MG63 (cell line): Measurements from ENCODE around the gene ZDHHC3. TPM values are rescaled to one million over a fixed set of nuclear protein-coding genes. Genes with fewer than 3 reads are reported as not detected.

Experiments
- DNase-seq: peaks from one replicate; pipeline ENCODE4 v3.0.0-alpha.2; 2020
- H3K27me3 ChIP-seq: fragments of 250-450 bp; sonication (Bioruptor Pico); 2 replicates; pipeline ENCODE4 v1.5.1; 2020; ENCODE audit warnings: mild to moderate bottlenecking, moderate library complexity
- H3K36me3 ChIP-seq: fragments of 250-450 bp; sonication (Bioruptor Pico); 2 replicates; pipeline ENCODE4 v1.5.1; 2020; ENCODE audit warnings: mild to moderate bottlenecking, moderate library complexity
- H3K4me3 ChIP-seq: fragments of 250-450 bp; sonication (Bioruptor Pico); 2 replicates; pipeline ENCODE4 v1.5.1; 2020; ENCODE audit warnings: mild to moderate bottlenecking, moderate library complexity
- H3K9me3 ChIP-seq: fragments of 250-450 bp; sonication (Bioruptor Pico); 2 replicates; pipeline ENCODE4 v1.5.1; 2020; ENCODE audit warnings: mild to moderate bottlenecking, moderate library complexity
- total RNA-seq: library from RNA; depleted of rRNA; stranded (reverse); fragments of >200 nt; shearing (Covaris generic); gene quantifications from 2 replicates; pipeline ENCODE4 v1.2.3, GENCODE V29; 2014; ENCODE audit warnings: low replicate concordance

ZDHHC3 gene
- total RNA-seq, 1 experiment from 2014 or later = 28.5 TPM

DNA sequence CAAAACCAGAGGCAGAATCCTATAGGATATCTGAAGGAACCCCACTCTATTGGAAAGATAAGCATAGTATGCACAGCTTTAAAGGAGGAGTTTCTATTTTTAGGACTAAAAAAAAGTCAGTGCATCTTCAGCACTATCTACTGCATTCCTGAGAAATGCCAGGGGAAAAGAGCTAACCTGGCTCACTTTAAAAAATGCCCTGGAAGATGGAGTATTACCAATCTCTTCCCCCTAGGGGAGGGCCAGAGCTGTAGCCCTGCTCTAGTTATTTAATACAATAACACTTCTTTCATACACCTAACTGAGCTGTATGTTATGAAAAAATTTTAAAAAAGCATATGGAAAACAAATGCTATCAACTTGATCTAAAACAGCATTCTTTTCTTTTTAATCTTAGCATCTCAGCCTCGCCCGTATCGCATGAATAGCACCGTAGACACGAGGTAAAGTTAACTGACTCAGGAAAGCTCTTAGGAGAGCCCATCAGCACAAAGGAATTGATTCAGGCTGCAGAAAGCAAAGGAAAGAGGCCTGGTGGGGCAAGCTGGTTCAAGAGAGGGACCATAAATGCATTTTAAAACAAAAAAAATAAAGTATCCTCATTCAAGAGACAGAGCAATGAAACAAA lies 51.4 kb downstream of the ZDHHC3 start:
- no peaks in the 10 kb centered on the region for H3K27me3 ChIP-seq
- no peak for DNase-seq
- no peak overlapping the region for H3K4me3 ChIP-seq
- no peaks in the 10 kb centered on the region for H3K9me3 ChIP-seq
- H3K36me3 ChIP-seq = no peaks in the 10 kb centered on the region

DNA sequence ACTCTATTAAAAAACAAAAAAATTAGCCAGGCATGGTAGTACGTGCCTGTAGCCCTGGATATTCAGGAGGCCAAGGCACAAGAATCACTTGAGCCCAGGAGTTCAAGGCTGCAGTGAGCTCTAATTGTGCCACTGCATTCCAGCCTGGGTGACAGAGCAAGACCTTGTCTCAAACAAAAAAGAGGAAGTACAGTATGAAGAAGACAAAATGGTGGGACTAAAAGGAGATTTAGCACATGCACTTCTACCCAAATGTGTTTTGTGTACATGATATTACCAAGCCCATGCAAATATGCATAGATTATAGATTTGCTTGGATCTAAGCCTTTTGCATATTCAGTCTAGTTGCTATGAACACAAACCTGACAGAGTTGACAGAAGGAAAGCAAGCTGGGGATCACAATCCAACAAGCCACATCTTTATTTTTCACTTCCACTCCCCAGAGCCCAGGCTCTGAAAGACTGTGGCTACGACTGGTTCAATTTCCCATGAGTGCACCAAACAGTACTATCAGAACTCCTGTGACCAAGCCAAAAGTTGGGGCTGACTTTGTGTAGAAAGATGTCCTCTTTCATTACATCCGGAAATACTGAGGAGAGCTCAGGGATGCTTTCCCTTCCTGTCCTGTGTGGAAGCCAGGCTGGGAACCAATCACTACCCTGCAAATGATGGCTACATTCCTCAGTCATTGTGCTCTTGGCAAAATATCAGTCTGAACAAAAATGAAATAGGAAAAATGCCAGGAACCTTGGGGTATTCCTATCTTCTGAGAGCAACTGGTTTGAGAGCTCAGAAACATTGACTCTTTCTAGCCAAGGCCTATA lies 52.1 kb downstream of the ZDHHC3 start:
- Histone ChIP-seq H3K36me3 (no peaks in the 10 kb centered on the region), H3K9me3 (no peaks in the 10 kb centered on the region), H3K4me3 (no peak overlapping the region), H3K27me3 (no peaks in the 10 kb centered on the region)
- no peak for DNase-seq

GRCh38 chr3:44920081-44920480 lies 55.9 kb downstream of the ZDHHC3 start:
- H3K9me3 ChIP-seq = no peaks in the 10 kb centered on the region
- H3K4me3 ChIP-seq = no peak overlapping the region
- DNase-seq = no peak
- no peaks in the 10 kb centered on the region for H3K36me3 ChIP-seq
- no peaks in the 10 kb centered on the region for H3K27me3 ChIP-seq

DNA sequence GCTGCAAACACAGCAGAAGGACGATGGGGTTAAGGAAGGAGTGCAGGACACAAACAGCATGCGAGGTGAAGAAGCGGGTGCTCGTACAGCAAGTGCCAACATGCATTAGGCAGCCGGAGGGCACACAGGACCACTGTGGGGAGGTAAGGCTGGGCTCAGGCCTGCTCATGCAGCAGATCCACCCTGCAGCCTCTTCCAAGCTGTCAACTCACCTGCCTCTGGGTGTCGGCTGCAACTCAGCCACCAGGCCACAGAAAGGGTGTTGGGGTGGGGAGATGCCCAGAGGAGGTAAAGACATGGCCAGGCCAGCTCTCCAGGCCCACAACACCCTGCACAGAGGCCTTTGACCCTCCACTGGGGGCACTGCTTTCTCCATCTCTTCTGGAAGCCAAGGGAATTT lies 57.4 kb downstream of the ZDHHC3 start:
- Histone ChIP-seq H3K36me3 (no peaks in the 10 kb centered on the region), H3K4me3 (no peak overlapping the region), H3K27me3 (no peaks in the 10 kb centered on the region), H3K9me3 (no peaks in the 10 kb centered on the region)
- DNase-seq = no peak

GRCh38 chr3:44918087-44918486 lies 57.9 kb downstream of the ZDHHC3 start:
- no peak overlapping the region for H3K4me3 ChIP-seq
- no peaks in the 10 kb centered on the region for H3K27me3 ChIP-seq
- no peaks in the 10 kb centered on the region for H3K36me3 ChIP-seq
- no peak for DNase-seq
- H3K9me3 ChIP-seq = no peaks in the 10 kb centered on the region

DNA sequence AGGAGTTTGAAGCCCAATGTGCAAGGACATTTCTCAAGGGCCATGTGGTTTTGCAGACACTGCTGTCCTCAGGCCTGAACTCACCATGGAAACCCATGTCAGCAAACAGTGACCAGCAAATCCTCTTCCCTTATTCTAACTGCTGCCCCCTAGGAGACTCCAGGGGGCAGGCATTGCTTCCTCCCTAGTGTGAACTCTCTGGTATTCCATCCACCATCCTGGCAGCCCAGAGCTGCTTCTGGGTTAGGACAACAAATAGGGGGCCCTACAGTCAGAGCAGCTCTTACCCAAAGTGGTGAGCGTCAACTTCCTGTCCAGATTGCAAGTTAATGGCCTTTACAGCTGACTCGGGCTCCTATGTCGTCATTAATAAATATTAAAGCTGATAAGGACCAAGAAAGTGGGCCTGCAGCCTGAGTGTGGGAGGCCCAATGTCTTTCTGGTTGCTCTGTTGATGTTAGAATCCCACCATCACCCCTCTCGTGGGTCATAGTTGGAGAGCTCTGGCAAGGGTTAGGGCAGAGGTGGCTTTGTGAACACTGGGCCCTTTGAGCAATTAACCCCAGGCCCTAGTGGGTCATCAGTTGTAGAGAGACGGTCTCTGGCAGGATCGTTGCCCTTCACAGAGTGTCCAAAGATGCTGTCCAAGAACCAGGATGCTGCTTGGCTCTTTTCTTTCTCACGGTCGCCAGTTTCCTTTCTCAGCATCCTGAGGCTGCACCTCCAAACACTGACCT lies 60.1 kb downstream of the ZDHHC3 start:
- Histone ChIP-seq H3K36me3 (no peaks in the 10 kb centered on the region), H3K4me3 (no peak overlapping the region), H3K9me3 (no peaks in the 10 kb centered on the region), H3K27me3 (no peaks in the 10 kb centered on the region)
- no peak for DNase-seq

GRCh38 chr3:44914936-44915335 lies 61.0 kb downstream of the ZDHHC3 start:
- Histone ChIP-seq H3K27me3 (no peaks in the 10 kb centered on the region), H3K36me3 (no peaks in the 10 kb centered on the region), H3K9me3 (no peaks in the 10 kb centered on the region), H3K4me3 (no peak overlapping the region)
- no peak for DNase-seq

DNA sequence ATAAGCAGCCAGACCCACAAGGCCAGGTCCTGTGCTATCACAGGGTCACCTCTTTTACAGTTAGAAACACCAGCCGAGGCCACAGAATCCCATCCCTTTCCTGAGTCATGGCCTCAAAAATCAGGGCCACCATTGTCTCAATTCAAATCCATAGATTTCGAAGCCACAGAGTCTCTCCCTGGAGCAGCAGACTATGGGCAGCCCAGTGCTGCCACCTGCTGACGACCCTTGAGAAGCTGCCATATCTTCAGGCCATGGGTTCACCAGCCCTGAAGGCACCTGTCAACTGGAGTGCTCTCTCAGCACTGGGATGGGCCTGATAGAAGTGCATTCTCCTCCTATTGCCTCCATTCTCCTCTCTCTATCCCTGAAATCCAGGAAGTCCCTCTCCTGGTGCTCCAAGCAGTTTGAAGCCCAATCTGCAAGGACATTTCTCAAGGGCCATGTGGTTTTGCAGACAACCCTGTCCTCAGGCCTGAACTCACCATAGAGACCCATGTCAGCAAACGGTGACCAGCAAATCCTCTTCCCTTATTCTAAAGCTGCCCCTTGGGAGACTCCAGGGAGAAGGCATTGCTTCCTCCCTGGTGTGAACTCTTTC lies 62.0 kb downstream of the ZDHHC3 start:
- peak; percentile 46 for DNase-seq
- Histone ChIP-seq H3K27me3 (no peaks in the 10 kb centered on the region), H3K4me3 (no peak overlapping the region)

GRCh38 chr3:44910693-44911092 lies 65.3 kb downstream of the ZDHHC3 start:
- Histone ChIP-seq H3K4me3 (no peak overlapping the region), H3K36me3 (no peaks in the 10 kb centered on the region), H3K9me3 (no peaks in the 10 kb centered on the region), H3K27me3 (no peaks in the 10 kb centered on the region)
- no peak for DNase-seq

More for the DNA sequence above, 62.0 kb downstream of the ZDHHC3 start:
- no peaks in the 10 kb centered on the region for H3K36me3 ChIP-seq
- H3K9me3 ChIP-seq = no peaks in the 10 kb centered on the region

DNA sequence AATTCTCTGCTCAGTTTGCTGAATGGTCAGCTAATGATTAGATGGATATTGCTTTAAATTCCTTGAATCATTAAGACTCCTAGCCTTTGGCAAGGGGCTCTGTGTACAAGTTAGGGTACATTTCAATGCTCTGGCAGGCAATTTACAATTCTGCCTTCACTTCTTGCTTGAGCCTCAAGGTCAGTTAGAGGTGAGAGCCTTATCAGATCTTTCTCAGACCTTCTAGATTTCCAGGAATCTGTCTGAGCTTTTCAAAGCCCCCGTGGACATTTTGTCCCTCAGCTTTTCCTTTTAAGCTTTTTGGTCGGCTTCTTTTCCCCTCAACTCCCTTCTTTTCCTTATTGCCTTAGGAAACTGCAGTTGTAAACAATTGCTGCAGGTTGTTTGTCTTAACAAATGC lies 66.9 kb downstream of the ZDHHC3 start:
- Histone ChIP-seq H3K27me3 (no peaks in the 10 kb centered on the region), H3K36me3 (no peaks in the 10 kb centered on the region), H3K9me3 (no peaks in the 10 kb centered on the region), H3K4me3 (no peak overlapping the region)
- DNase-seq = no peak

DNA sequence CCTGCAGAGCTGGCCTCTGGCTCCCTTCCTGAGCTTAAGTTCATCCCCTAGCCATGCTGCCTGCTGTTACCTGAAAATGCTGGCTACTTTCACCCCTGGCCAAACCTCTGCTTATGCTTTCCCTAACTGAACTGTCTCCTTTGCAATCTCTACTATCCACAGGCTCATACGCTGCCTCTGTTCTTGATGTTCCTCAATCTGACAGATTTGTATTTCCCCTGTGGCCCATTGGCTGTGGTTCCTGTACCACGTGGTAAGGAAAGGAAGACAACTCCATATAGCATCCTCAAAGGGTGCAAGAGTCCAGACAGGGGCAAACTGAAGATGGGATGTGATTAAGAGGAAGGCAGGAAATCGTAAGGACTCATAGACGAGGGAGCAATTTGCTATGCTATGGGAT lies 68.4 kb downstream of the ZDHHC3 start:
- H3K9me3 ChIP-seq = no peaks in the 10 kb centered on the region
- no peak overlapping the region for H3K4me3 ChIP-seq
- no peaks in the 10 kb centered on the region for H3K36me3 ChIP-seq
- H3K27me3 ChIP-seq = no peaks in the 10 kb centered on the region
- DNase-seq = no peak

DNA sequence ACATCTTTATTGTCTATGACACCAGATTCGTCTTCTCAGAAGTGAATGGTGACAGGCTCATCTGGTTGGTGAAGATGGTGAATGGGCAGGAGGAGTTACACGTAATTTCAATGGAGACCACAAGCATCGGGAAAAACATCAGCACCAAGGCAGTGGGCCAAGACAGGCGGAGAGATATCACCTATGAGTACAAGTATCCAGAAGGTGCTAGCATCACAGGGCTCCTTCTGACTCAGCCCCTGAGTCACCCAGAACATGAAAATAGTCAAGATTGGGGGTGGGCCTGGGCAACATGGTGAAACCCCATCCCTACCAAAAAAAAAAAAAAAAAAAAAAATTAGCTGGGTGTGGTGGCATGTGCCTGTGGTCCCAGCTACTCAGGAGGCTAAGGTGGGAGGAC lies 69.0 kb downstream of the ZDHHC3 start:
- no peaks in the 10 kb centered on the region for H3K9me3 ChIP-seq
- H3K27me3 ChIP-seq = no peaks in the 10 kb centered on the region
- H3K4me3 ChIP-seq = no peak overlapping the region
- no peaks in the 10 kb centered on the region for H3K36me3 ChIP-seq
- no peak for DNase-seq

GRCh38 chr3:44905446-44906157 lies 70.4 kb downstream of the ZDHHC3 start:
- Histone ChIP-seq H3K9me3 (no peaks in the 10 kb centered on the region), H3K36me3 (no peaks in the 10 kb centered on the region), H3K4me3 (no peak overlapping the region), H3K27me3 (no peaks in the 10 kb centered on the region)
- DNase-seq = no peak

DNA sequence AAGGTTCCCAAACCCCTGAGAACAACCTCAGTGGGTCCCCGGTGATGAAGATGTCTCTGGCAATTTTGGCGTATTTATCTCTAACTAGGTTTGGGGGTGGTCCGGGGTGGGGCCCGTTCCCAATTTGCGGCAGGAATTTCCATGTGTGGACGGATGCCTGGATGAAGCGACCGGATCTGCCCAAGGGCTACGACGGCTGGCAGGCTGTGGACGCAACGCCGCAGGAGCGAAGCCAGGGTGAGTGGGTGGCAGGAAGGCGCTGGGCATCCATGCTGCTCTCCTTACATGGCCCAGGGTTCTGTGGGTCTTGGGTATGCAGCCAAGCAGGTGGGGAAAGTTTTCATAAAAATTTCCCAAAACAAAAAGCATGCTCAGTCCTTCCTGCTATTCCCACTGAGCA lies 72.2 kb downstream of the ZDHHC3 start:
- Histone ChIP-seq H3K4me3 (no peak overlapping the region), H3K36me3 (no peaks in the 10 kb centered on the region), H3K27me3 (no peaks in the 10 kb centered on the region), H3K9me3 (no peaks in the 10 kb centered on the region)
- DNase-seq = no peak

DNA sequence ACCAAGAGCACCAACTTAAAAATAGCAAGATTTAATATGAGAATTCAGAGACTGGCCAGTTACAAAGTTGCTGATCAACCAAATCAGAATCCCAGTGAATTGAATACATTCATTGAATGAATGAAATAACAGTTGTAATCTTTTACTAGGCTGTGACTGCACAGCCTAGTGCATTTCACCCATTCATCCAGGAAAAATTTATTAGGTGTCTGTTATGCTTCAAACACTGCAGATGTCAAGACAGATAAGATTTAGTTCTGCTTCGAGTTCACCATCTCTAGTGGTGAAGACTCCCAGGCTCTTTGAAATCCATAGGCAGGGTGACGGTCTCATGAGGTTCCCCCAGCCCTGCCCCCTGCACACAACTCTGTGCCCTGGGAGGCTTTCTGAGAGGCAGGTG lies 72.7 kb downstream of the ZDHHC3 start:
- Histone ChIP-seq H3K27me3 (no peaks in the 10 kb centered on the region), H3K36me3 (no peaks in the 10 kb centered on the region), H3K4me3 (no peak overlapping the region), H3K9me3 (no peaks in the 10 kb centered on the region)
- DNase-seq = no peak

DNA sequence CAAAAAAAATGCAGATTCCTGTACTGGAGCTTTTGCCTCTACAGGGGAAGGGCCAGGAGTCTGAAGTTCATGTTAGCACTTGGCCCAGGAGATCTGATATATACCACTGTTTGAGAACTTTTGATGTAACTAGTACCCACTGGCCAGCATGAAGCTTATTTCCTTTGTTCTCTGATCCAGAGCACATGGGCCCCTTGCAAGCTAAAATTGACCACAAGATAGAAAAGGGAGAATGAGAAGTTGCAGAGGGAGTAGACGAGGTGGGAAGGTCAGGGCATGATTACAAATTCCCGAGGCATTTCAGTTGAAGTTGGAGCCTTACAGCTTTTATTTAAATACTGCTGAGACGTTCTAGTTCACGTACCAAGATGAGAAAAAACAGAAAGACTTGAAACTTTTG lies 73.3 kb downstream of the ZDHHC3 start:
- no peak overlapping the region for H3K4me3 ChIP-seq
- H3K9me3 ChIP-seq = no peaks in the 10 kb centered on the region
- H3K36me3 ChIP-seq = no peaks in the 10 kb centered on the region
- no peak for DNase-seq
- H3K27me3 ChIP-seq = no peaks in the 10 kb centered on the region
